A549 (cell line): ENCODE results near the gene QRICH2. TPM values are rescaled to one million over a fixed set of nuclear protein-coding genes. Genes with fewer than 3 reads are reported as not detected.

Experiments
- ATAC-seq, 2 experiments: fragments of 200-7000 bp in 1 of 2; fragments of >200 bp in 1 of 2; cut with Nextera tagmentation in 1 of 2; cut with Tn5 transposase in 1 of 2; 3 replicates each; pipeline versions ENCODE4 v1.8.0 to v1.9.1; 2018 to 2020; ENCODE audit warnings: mild to moderate bottlenecking in 1 of 2, moderate library complexity in 1 of 2
- CTCF ChIA-PET: fragments of 300-600 bp; sonication (Branson Sonifier 250); formaldehyde crosslinking; extraction: SDS; loops from one replicate; lab custom pipeline; 2021; ENCODE audit warnings: antibody characterized with exemption, inconsistent platforms; lab: Yijun Ruan, JAX
- POLR2A ChIA-PET: fragments of 350-600 bp; formaldehyde crosslinking; extraction: SDS; loops from one replicate; lab custom pipeline; 2021; ENCODE audit warnings: antibody characterized with exemption, inconsistent platforms; lab: Yijun Ruan, JAX
- DNase-seq, 2 experiments: peaks; one replicate each; pipeline versions ENCODE4 v3.0.0 to v3.0.0-alpha.2; 2011 to 2016; ENCODE audit warnings: low read depth in 1 of 2, low spot score in 1 of 2
- FAIRE-seq: peaks from 2 replicates; lab custom pipeline; 2011; peaks lifted over from hg19 to GRCh38; lab: Jason Lieb, UNC
- H3K27ac ChIP-seq, 2 experiments: fragments of >200 bp; sonication (Bioruptor Twin); formaldehyde crosslinking; 3 replicates each; pipeline ENCODE4 v1.5.1; 2016 to 2017
- H3K4me1 ChIP-seq: fragments of >200 bp; sonication (Bioruptor Twin); formaldehyde crosslinking; 3 replicates; pipeline ENCODE4 v1.6.1; 2016
- H3K4me2 ChIP-seq: fragments of >200 bp; sonication (Bioruptor Twin); formaldehyde crosslinking; 3 replicates; pipeline ENCODE4 v1.6.1; 2016
- H3K4me3 ChIP-seq: fragments of >200 bp; sonication (Bioruptor Twin); formaldehyde crosslinking; 3 replicates; pipeline ENCODE4 v1.5.1; 2016
- H3K9me3 ChIP-seq: fragments of >200 bp; sonication (Bioruptor Twin); formaldehyde crosslinking; 3 replicates; pipeline ENCODE4 v1.6.1; 2016
- BHLHE40 ChIP-seq: IDR thresholded peaks from 2 replicates; pipeline ENCODE4 v1.6.1; 2012; ENCODE audit warnings: low read depth, low read length, inconsistent platforms
- CHD4 ChIP-seq: fragments of 200-600 bp; sonication (generic); IDR thresholded peaks from 2 replicates; pipeline ENCODE4 v1.6.1; 2016; ENCODE audit warnings: antibody characterized with exemption, mild to moderate bottlenecking, borderline replicate concordance
- EHF ChIP-seq: fragments of 250-450 bp; sonication (Bioruptor Pico); IDR thresholded peaks from 2 replicates; pipeline ENCODE4 v1.5.0; 2020; ENCODE audit warnings: mild to moderate bottlenecking
- HOXA7 ChIP-seq: fragments of 250-450 bp; sonication (Bioruptor Pico); IDR thresholded peaks from 2 replicates; pipeline ENCODE4 v1.5.0; 2020; ENCODE audit warnings: mild to moderate bottlenecking, moderate library complexity
- HOXB13 ChIP-seq: fragments of 250-450 bp; sonication (Bioruptor Pico); IDR thresholded peaks from 2 replicates; pipeline ENCODE4 v1.5.0; 2020; ENCODE audit warnings: low read depth, mild to moderate bottlenecking, moderate library complexity
- HOXB5 ChIP-seq: fragments of 250-450 bp; sonication (Bioruptor Pico); IDR thresholded peaks from 2 replicates; pipeline ENCODE4 v1.5.0; 2020; ENCODE audit warnings: mild to moderate bottlenecking, moderate library complexity
- JUN ChIP-seq, 2 experiments: fragments of >200 bp; sonication (Bioruptor Twin); formaldehyde crosslinking; IDR thresholded peaks; 2 replicates in 1 of 2; 3 replicates in 1 of 2; pipeline ENCODE4 v1.6.1; 2016 to 2017
- JUNB ChIP-seq: fragments of >200 bp; sonication (Bioruptor Twin); formaldehyde crosslinking; IDR thresholded peaks from 2 replicates; pipeline ENCODE4 v1.6.1; 2016
- KDM5A ChIP-seq: fragments of 200-600 bp; sonication (generic); IDR thresholded peaks from 2 replicates; pipeline ENCODE4 v1.6.1; 2016; ENCODE audit warnings: antibody characterized with exemption, mild to moderate bottlenecking
- MAFK ChIP-seq: fragments of 450-650 bp; IDR thresholded peaks from 2 replicates; pipeline ENCODE4 v1.6.1; 2014; ENCODE audit not compliant: partially characterized antibody
- MYC ChIP-seq: IDR thresholded peaks from 2 replicates; pipeline ENCODE4 v1.6.1; 2012; ENCODE audit warnings: mild to moderate bottlenecking, inconsistent platforms, low read length, improper control_type of control experiment, borderline replicate concordance
- NFE2L2 ChIP-seq: fragments of 150-350 bp; conservative IDR thresholded peaks from 2 replicates; pipeline ENCODE4 v1.6.1; 2014; ENCODE audit warnings: low read length
- NPAS2 ChIP-seq: fragments of 250-450 bp; sonication (Bioruptor Pico); IDR thresholded peaks from 2 replicates; pipeline ENCODE4 v1.8.0; 2022; ENCODE audit warnings: mild to moderate bottlenecking, moderate library complexity, borderline replicate concordance
- POLR2A ChIP-seq: IDR thresholded peaks from 2 replicates; pipeline ENCODE4 v1.6.1; 2012; ENCODE audit warnings: mild to moderate bottlenecking, low read length
- POLR2AphosphoS2 ChIP-seq: conservative IDR thresholded peaks from 2 replicates; pipeline ENCODE4 v1.6.1; 2012; ENCODE audit warnings: low read length, improper control_type of control experiment, inconsistent platforms
- RAD21 ChIP-seq, 2 experiments: fragments of >200 bp in 1 of 2; sonication (Bioruptor Twin) in 1 of 2; formaldehyde crosslinking in 1 of 2; IDR thresholded peaks in 1 of 2; conservative IDR thresholded peaks in 1 of 2; 2 replicates in 1 of 2; 3 replicates in 1 of 2; pipeline ENCODE4 v1.6.1; 2012 to 2018; ENCODE audit warnings: inconsistent platforms in 1 of 2
- RARB ChIP-seq: fragments of 250-450 bp; sonication (Bioruptor Pico); IDR thresholded peaks from 2 replicates; pipeline ENCODE4 v1.8.0; 2021; ENCODE audit warnings: mild to moderate bottlenecking, moderate library complexity
- RCOR1 ChIP-seq: fragments of 150-350 bp; IDR thresholded peaks from 2 replicates; pipeline ENCODE4 v1.6.1; 2014; ENCODE audit warnings: antibody characterized with exemption, low read length, low read depth
- RFX5 ChIP-seq: fragments of 450-650 bp; IDR thresholded peaks from 2 replicates; pipeline ENCODE4 v1.7.1; 2014; ENCODE audit warnings: antibody characterized with exemption, mild to moderate bottlenecking, moderate library complexity
- SMC3 ChIP-seq: fragments of >200 bp; sonication (Bioruptor Twin); formaldehyde crosslinking; IDR thresholded peaks from 3 replicates; pipeline ENCODE4 v1.6.1; 2018; ENCODE audit warnings: inconsistent platforms
- TP53 ChIP-seq: fragments of 250-450 bp; sonication (Bioruptor Pico); IDR thresholded peaks from 2 replicates; pipeline ENCODE4 v1.5.0; 2021; ENCODE audit warnings: mild to moderate bottlenecking, moderate library complexity
- ZC3H11A ChIP-seq: fragments of 450-650 bp; IDR thresholded peaks from 2 replicates; pipeline ENCODE4 v1.6.1; 2014; ENCODE audit warnings: antibody characterized with exemption, mild to moderate bottlenecking
- ZSCAN20 ChIP-seq: fragments of 250-450 bp; sonication (Bioruptor Pico); IDR thresholded peaks from 2 replicates; pipeline ENCODE4 v1.8.0; 2022; ENCODE audit warnings: mild to moderate bottlenecking, moderate library complexity
- WGBS: methylation state at CpG from one replicate; pipeline ENCODE4 v1.1.6; 2017; ENCODE audit errors: missing lambda C conversion rate; 5-methylcytosine and 5-hydroxymethylcytosine counted together
- polyA plus RNA-seq, 4 experiments: library from polyadenylated mRNA; depleted of rRNA in 3 of 4; stranded (reverse); fragments of >200 nt; fragmentation: RNase III in 1 of 4; extraction: RNeasy Plus Mini Kit Qiagen cat#74134 plus additional on column Dnase treatment in 1 of 4; gene quantifications; 2 replicates in 3 of 4; 3 replicates in 1 of 4; pipeline ENCODE4 v1.2.3, GENCODE V29; 2011 to 2017
- TF ChIP-seq, protein P1 (sequence below): fragments of 450-650 bp; IDR thresholded peaks from 2 replicates; pipeline ENCODE4 v1.6.1; 2014; ENCODE audit warnings: antibody characterized with exemption
- TF ChIP-seq, protein P2 (sequence below): IDR thresholded peaks from 2 replicates; pipeline ENCODE4 v1.6.1; 2012
- TF ChIP-seq, protein P3 (sequence below): fragments of 250-450 bp; sonication (Bioruptor Pico); IDR thresholded peaks from 2 replicates; pipeline ENCODE4 v1.5.0; 2020; ENCODE audit warnings: low read depth, mild to moderate bottlenecking, moderate library complexity

The QRICH2 gene
- polyA plus RNA-seq, 2 of the 4 experiments (the other 2 are of a cell fraction), result 0.57 to 0.88 TPM

DNA sequence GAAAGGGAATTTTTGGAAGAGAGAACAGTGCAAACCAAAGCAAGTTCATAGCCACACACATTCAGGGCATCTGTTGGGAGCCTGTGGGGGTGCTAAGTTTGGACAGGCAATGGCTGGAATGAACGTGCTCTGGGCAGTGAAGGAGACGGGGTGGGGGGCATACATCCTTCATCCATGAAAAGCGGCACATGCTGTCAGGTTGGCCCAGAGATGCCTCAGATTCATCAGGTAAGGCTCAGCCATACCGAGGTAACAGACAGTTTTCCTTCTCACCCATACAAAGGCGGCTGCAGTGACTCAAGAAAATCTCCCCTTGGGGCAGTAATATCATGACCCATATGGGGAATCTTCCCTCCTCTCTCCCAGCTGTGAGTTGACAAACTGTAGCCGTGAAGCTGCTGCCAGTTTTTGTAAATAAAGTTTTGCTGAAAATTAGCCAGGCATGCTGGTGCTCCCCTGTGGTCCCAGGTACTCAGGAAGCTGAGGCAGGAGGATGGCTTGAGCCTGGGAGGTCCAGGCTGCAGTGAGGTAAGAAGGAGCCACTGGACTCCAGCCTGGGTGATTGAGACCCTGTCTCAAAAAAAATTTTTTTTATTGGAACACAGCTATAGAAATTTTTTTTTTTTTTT, 52.2 kb downstream of the QRICH2 start:
- no peak overlapping the region for H3K4me2 ChIP-seq
- H3K4me3 ChIP-seq, result no peak overlapping the region
- ATAC-seq (no peak), DNase-seq (no peak), FAIRE-seq (no peak)
- H3K27ac ChIP-seq, result peak overlapping the region in 1 of 2 experiments; percentile 9; a peak in 1 of 6 replicates
- ChIA-PET POLR2A (no interaction called here), CTCF (interaction anchor here (1.1 to 14.6 kb wide), 5 partner anchors 9 to 135 kb away, joined by 3 to 164 read pairs (median 6); partner anchors contain the start of gene UBALD2)
- WGBS, result 54% methylated on average over 6 of the region's 6 CpGs
- no peaks in the 10 kb centered on the region for H3K9me3 ChIP-seq
- TF ChIP-seq JUN (IDR thresholded peaks at IDR 0.05) (no peak), MYC (no peak), JUNB (no peak), HOXB13 (CRISPR knock-in tag) (no peak), RCOR1 (no peak), NFE2L2 (no peak), HOXA7 (CRISPR knock-in tag) (no peak), POLR2AphosphoS2 (no peak), ZSCAN20 (CRISPR knock-in tag) (no peak), BHLHE40 (no peak), RAD21 (conservative IDR thresholded peaks at IDR 0.05 in 1 of 2, IDR thresholded peaks at IDR 0.05 in 1 of 2) (no peak)
- peaks cover 21% of the 10 kb centered on the region for H3K4me1 ChIP-seq

DNA sequence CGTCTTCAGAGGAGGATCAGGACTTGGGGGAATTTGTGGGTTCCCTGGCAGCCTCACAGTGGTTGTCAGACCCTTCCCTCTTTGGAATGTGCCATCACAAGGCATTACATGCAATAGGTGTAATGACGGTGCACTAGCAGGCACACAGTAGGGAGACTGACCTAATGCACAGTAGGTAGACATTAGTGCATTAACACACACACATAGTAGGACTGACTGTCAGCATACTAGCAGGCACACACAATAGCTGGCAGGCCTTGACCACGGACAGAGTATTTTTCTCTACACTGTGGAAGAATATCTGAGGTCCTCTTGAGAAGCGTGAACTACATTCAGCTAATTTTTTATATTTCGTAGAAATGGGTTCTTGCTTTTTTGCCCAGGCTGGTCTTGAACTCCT, 53.8 kb downstream of the QRICH2 start:
- WGBS, result 72% methylated on average over 5 of the region's 5 CpGs
- DNase-seq, result no peak
- Histone ChIP-seq H3K4me3 (no peak overlapping the region), H3K27ac (no peak overlapping the region; a peak in 1 of 6 replicates), H3K4me2 (no peak overlapping the region), H3K9me3 (no peaks in the 10 kb centered on the region), H3K4me1 (peaks cover 21% of the 10 kb centered on the region)
- ChIA-PET CTCF (interaction anchor here (0.6 to 14.6 kb wide), 7 partner anchors 13 to 240 kb away, joined by 3 to 164 read pairs (median 5); no protein-coding TSS in a partner anchor), POLR2A (interaction anchor here (1.5 kb wide), 1 partner anchor 10 kb away, joined by 7 read pairs; no protein-coding TSS in a partner anchor)
- no peak for TF ChIP-seq RFX5
- TF ChIP-seq CHD4, result no peak
- no peak for TF ChIP-seq KDM5A
- TF ChIP-seq, protein P1, sequence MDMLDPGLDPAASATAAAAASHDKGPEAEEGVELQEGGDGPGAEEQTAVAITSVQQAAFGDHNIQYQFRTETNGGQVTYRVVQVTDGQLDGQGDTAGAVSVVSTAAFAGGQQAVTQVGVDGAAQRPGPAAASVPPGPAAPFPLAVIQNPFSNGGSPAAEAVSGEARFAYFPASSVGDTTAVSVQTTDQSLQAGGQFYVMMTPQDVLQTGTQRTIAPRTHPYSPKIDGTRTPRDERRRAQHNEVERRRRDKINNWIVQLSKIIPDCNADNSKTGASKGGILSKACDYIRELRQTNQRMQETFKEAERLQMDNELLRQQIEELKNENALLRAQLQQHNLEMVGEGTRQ, result no peak
- TF ChIP-seq, protein P2, sequence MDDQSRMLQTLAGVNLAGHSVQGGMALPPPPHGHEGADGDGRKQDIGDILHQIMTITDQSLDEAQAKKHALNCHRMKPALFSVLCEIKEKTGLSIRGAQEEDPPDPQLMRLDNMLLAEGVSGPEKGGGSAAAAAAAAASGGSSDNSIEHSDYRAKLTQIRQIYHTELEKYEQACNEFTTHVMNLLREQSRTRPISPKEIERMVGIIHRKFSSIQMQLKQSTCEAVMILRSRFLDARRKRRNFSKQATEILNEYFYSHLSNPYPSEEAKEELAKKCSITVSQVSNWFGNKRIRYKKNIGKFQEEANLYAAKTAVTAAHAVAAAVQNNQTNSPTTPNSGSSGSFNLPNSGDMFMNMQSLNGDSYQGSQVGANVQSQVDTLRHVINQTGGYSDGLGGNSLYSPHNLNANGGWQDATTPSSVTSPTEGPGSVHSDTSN, result no peak
- TF ChIP-seq RARB, result no peak
- no peak for TF ChIP-seq MYC
- no peak for TF ChIP-seq NPAS2
- no peak for TF ChIP-seq ZC3H11A
- TF ChIP-seq TP53, result no peak
- TF ChIP-seq EHF (CRISPR knock-in tag), result no peak
- TF ChIP-seq MAFK, result no peak
- no peak for TF ChIP-seq HOXB5 (CRISPR knock-in tag)
- TF ChIP-seq SMC3, result no peak
- TF ChIP-seq, protein P3, sequence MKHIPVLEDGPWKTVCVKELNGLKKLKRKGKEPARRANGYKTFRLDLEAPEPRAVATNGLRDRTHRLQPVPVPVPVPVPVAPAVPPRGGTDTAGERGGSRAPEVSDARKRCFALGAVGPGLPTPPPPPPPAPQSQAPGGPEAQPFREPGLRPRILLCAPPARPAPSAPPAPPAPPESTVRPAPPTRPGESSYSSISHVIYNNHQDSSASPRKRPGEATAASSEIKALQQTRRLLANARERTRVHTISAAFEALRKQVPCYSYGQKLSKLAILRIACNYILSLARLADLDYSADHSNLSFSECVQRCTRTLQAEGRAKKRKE, result no peak
- TF ChIP-seq POLR2A, result no peak
- ATAC-seq, result no peak
- FAIRE-seq, result no peak
